DMS153 treated with DMSO at 0.1 percent for 48 hours (cell line): Measurements from ENCODE around the gene ARID1A.
A peak's percentile ranks its signal among the peaks of the same experiment; 100 is the strongest.

Experiments used
- DNase-seq: peaks from one replicate; lab custom pipeline; 2025; ENCODE audit not compliant: unreplicated experiment; lab: John Stamatoyannopoulos, UW

Gene ARID1A

DNA sequence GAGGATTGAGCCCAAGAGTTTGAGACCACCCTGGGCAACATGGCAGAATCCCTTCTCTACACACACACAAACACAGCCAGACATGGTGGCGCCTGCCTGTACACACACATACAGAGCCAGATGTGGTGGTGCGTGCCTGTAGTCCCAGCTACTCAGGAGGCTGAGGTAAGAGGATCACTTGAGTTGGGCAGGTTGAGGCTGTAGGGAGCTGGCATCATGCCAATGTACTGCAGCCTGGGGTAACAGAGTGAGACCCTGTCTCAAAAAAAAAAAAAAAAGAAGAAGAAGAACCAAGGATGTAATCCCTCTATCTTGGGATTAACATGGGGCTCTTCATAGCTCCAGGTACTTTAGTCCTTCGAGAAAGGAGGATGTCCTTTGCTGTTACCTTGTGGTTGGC is 62.5 kb downstream of the ARID1A start:
- no peak for DNase-seq

DNA sequence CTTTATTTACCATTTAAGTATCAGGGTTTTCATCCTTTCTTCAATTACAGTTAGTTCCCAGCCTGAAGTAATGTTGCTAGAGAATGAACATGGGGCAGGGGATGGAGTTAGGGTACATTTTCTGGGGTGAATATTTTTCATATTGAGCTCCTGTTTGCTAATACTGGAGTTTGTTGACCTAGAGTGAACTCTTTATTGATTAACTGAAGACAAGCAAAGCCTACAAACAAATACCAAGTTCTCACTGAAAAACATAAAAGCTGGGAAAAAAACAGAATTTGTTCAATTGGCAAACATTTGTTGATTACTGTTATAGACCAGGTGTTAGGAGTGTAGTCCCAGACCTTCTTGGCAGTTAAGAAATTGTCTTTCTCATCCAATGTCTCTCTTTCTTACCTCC is 63.7 kb downstream of the ARID1A start:
- no peak for DNase-seq

DNA sequence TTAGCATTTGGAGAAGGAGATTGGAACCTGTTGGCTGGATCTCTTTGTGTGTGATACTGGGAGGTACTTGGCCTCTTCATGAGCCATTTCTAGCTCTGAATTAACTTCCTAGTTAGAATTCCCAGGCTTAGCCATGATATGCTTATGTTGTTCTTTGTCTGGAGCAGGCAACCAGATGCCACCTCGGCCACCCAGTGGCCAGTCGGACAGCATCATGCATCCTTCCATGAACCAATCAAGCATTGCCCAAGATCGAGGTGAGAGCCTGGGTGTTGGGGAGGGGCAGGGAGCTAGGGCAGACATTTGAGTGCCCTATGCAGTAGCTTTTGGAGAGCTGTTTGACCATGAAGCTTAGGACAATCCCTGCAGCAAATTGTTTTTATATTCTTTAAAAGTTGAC is 65.4 kb downstream of the ARID1A start:
- DNase-seq, result no peak

- DNase-seq, result no peak
These were observed 71.9 kb downstream of the ARID1A start for GRCh38 chr1:26767714-26768113.

- DNase-seq, result no peak
These were observed 72.9 kb downstream of the ARID1A start for GRCh38 chr1:26768755-26769154.

GRCh38 chr1:26771285-26771642 is 75.4 kb downstream of the ARID1A start:
- DNase-seq, result no peak

DNA sequence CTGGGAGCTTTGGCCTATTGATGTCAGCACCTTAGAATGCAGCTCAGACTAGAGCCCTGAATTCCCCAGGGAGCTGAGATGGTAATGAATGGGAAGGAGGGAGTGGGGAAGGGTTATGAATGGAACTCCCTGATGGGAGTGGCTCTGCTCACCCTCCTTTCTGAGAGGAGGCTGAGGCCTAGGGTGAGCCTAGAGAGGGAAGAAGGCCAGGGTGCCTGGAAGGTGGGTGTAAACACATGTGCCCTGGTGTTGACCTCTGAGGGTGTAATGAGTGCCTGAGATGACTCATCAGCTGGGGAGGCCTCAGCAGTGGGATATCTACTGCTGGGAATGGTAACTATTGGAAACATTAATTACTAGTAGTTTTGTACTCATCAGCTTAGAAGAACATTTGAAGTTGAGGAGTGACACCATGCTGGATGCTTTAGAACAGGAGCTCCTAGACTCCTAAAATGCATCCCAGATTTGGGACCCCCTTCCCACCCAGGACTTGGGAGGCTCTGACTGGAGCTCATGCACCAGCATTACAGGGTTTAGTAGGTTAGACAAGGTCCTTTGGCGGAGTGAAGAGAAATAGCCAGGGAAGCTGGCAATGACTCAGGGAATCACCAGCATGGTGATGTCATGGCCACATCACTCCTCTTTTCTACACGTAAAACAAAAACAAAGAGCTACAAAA is 76.0 kb downstream of the ARID1A start:
- DNase-seq, result no peak

DNA sequence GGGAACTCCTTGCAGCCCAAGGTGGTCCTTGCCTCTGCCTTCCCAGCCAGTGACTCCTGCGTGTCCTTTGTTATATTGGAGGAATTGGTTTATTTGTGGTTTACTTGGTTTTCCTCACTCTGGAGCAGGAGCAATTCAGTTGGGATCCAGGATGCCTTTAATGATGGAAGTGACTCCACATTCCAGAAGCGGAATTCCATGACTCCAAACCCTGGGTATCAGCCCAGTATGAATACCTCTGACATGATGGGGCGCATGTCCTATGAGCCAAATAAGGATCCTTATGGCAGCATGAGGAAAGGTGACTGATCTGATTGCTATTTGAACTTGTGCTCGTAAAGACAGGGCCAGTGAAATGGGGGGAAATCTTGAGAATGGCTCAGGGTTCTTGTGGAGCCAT is 76.9 kb downstream of the ARID1A start:
- DNase-seq, result no peak

GRCh38 chr1:26774462-26774861 is 78.6 kb downstream of the ARID1A start:
- no peak for DNase-seq

- DNase-seq, result no peak
These were observed 79.9 kb downstream of the ARID1A start for GRCh38 chr1:26775666-26776065.

DNA sequence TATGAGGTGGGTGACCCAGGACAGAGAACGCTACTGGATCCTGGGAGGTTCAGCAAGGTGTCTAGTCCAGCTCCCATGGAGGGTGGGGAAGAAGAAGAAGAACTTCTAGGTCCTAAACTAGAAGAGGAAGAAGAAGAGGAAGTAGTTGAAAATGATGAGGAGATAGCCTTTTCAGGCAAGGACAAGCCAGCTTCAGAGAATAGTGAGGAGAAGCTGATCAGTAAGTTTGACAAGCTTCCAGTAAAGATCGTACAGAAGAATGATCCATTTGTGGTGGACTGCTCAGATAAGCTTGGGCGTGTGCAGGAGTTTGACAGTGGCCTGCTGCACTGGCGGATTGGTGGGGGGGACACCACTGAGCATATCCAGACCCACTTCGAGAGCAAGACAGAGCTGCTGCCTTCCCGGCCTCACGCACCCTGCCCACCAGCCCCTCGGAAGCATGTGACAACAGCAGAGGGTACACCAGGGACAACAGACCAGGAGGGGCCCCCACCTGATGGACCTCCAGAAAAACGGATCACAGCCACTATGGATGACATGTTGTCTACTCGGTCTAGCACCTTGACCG is 83.4 kb downstream of the ARID1A start:
- no peak for DNase-seq

- DNase-seq, result no peak
These were observed 84.6 kb downstream of the ARID1A start for GRCh38 chr1:26780344-26780957.

GRCh38 chr1:26781206-26781825 is 85.5 kb downstream of the ARID1A start:
- no peak for DNase-seq

DNA sequence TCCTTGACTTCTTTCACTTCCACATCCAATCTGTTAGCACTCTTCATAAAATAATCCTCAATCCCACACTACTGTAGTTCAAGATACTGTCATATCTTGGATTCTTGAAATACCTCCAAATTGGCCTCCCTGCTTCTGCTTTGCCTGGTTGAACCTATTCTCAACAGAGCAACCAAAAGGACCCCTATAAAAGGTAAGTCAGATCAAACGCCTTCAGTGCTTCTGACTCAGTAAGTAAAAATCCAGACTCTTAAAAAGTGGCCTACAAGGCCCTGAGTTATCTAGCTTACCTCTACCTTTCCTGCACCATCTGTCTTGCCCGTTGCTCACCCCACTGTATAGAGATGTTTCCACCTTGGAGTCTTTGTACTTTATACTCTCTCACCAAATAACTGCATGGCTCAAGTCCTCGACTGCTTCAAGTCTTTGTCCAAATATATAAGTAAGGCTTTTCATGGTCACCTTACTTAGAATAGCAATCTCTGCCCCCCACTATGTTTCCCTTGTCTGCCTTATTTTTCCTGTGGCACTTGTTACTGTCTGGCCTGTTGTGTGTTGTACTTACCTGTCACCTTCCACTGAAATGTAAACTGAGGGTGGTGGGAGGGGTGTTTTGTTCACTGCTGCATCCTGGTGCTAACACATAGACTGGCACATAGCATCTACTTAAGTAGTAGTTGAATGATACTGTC is 86.9 kb downstream of the ARID1A start:
- DNase-seq, result no peak

DNA sequence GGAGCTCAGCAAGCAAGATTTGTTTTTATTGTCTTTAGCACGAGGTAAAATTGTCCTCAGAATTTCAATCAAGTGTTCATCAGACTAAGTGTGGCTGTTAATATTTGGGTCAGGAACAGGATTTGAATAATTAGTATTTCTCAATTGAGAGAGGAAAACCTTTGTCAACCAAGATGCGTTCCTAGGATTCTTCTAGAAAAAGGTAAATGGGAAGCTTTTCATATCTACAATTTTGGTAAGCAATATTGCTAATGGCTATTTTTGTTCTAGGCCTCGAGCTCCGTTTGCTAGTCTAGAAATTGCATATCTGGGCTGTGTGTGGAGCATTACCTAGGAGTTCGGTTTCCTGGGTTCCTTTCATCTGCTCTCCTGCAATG is 87.8 kb downstream of the ARID1A start:
- DNase-seq, result no peak

DNA sequence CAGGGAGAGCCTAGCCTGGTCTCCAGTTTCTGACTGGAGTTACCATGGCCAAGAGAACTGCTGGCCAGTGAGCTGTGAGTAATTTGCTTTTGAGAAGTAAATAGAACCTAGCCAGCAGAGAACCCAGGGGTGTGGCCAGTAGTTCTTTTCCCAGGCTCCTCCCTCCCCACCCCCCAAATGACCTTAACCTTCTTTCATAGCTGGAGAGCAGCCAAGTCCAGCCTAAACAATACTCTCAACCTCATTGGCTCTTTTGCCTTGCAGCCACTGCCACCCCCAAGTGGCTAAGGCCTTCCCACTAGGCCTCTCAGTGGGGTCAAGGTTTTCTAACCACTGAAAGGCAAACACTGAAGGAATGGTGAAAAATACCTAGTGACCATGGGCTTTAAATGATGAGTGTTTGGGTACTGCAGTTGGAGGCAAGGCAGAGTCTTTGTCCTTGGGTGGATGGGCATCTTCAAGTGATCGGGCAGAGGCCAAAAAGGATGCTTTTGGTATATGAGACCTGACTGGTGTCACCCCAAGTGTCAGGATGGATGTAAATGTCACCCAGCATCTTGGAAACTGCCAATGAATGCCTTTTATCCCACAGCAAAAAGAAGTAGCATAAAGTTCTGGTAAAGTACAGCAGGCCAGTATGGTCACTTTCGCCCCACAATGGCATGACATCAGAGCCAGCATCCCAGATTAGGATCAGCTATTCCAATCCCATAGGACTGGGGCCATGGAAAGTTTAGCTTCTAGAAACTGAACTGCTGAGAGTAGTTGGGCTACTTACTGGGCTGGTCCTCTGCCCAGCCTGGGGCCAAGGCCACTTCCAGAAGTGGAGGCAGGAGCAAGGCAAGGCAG is 88.4 kb downstream of the ARID1A start:
- DNase-seq, result peak; percentile 80

GRCh38 chr1:26784886-26785285 is 89.1 kb downstream of the ARID1A start:
- DNase-seq, result no peak

DNA sequence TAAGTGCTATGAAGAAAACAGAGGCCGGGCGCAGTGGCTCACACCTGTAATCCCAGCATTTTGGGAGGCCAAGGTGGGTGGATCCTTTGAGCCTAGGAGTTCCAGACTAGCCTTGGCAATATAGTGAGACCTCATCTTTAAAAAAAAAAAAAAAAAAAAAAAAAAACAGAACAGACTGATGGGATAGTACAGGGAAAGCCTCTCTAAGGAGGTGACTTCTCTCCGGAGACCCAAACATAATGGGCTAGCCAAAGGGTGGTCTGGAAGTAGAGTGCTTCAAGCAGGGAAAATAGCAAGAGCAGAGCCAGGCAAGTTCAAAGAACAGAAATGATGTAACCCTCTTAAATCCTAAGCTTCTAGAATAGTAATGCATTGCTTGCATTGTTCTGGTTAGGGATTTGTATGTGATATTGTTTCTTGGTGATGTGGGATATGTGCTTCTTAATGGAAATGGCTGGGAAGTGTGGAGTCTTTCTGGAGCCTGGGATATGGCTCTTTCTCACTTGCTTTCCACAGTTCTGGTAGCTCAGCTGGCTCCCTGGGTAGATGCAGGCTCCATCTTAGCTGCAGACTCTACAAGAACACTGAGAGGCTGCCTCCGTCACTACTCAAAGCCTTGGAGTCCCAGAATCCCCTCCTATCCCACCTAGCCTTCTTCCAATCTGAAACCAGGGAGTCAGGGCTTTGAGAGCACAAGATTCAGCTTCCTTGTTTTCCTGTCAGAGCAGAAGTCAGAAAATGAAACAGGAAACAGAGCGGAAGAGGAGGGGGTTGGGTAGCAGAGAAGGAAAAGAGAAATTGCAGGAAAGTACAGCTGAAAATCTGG is 90.0 kb downstream of the ARID1A start:
- DNase-seq, result peak; percentile 65

DNA sequence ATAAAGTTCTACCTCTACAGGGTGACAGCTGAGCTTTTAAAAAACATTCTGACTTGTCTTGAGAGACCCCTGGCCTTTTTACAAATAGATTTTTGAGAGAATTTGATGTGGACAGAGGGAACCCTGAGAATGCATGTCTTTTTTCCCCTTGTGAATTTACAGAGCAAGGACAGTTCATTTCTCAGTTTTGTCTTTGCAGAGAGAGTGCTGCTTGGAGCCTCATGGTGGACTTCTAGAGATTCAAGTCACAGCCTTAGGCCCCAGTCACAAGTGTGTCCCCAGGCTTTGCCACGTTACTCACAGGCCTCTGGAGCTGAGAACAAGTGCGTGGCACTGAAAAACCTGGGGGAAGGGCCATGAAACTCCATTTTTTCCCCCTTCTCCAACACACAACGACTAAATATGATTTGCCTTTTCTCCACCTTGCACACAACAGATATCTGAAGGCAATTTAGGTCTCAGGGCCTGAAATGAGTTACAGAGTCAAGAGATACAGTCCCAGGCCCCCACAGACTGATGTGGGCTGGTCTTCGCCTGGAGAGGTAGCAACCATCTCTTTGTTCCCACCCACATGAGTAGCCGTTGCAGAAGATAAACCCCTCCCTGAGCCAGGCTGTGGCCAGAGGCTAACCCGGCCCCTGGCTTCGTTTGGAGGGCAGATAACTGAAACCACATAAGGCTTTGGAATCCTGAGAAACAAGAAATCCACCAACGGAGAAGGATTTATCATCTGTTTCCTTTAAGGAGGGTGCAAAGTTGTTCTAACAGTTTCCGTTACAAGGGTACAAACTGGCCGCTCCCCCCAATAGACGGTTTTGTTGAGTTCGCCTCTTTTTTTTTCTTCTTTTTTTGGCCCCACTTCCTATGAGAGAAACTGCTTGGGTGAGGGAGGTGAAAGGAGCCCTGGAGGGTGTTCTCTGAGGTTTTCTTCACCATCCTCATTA is 90.9 kb downstream of the ARID1A start:
- peak; percentile 27 for DNase-seq
